GM23338 (cell line): ENCODE results near the gene GRAMD1B. TPM values are rescaled to one million over a fixed set of nuclear protein-coding genes. Genes with fewer than 3 reads are reported as not detected.

ENCODE experiments used
- ATAC-seq: fragments of 200-7000 bp; cut with Tn5 transposase; 3 replicates; pipeline ENCODE4 v1.9.1; 2020
- DNase-seq: peaks from one replicate; pipeline ENCODE4 v3.0.0-alpha.2; 2015; ENCODE audit warnings: low spot score
- H2AFZ ChIP-seq: fragments of 200-600 bp; sonication (generic); 2 replicates; pipeline ENCODE4 v1.8.0; 2016; ENCODE audit warnings: antibody characterized with exemption, mild to moderate bottlenecking, moderate library complexity
- H3F3A ChIP-seq: fragments of 200-600 bp; sonication (generic); replicated peaks from 2 replicates; pipeline ENCODE4 v1.8.0; 2017; ENCODE audit warnings: antibody characterized with exemption, mixed run types, low read depth
- H3K27ac ChIP-seq: fragments of 200-600 bp; sonication (generic); 2 replicates; pipeline ENCODE4 v1.6.1; 2016; ENCODE audit warnings: low read depth
- H3K27me3 ChIP-seq: fragments of 200-600 bp; sonication (generic); 2 replicates; pipeline ENCODE4 v1.8.0; 2016; ENCODE audit warnings: mild to moderate bottlenecking, mixed run types, moderate library complexity; ENCODE audit not compliant: insufficient read depth
- H3K36me3 ChIP-seq: fragments of 200-600 bp; sonication (generic); 2 replicates; pipeline ENCODE4 v1.8.0; 2016; ENCODE audit warnings: mild to moderate bottlenecking; ENCODE audit not compliant: insufficient read depth
- H3K4me1 ChIP-seq: fragments of 200-600 bp; sonication (generic); 2 replicates; pipeline ENCODE4 v1.8.0; 2016; ENCODE audit warnings: mild to moderate bottlenecking, moderate library complexity; ENCODE audit not compliant: insufficient read depth
- H3K4me2 ChIP-seq: fragments of 200-600 bp; sonication (generic); 2 replicates; pipeline ENCODE4 v1.7.1; 2017; ENCODE audit warnings: mixed run types
- H3K4me3 ChIP-seq: fragments of 200-600 bp; sonication (generic); 2 replicates; pipeline ENCODE4 v1.6.1; 2016; ENCODE audit warnings: mixed run types
- H3K79me2 ChIP-seq: fragments of 200-600 bp; sonication (generic); replicated peaks from 2 replicates; pipeline ENCODE4 v1.8.0; 2017; ENCODE audit warnings: mild to moderate bottlenecking; ENCODE audit not compliant: insufficient read depth
- H3K9me2 ChIP-seq: fragments of 200-600 bp; sonication (generic); 2 replicates; pipeline ENCODE4 v1.8.0; 2017; ENCODE audit not compliant: insufficient read depth
- H4K20me1 ChIP-seq: fragments of 200-600 bp; sonication (generic); replicated peaks from 2 replicates; pipeline ENCODE4 v1.8.0; 2017; ENCODE audit warnings: mild to moderate bottlenecking; ENCODE audit not compliant: insufficient read depth
- H3K27ac Mint-ChIP-seq: 2 replicates; pipeline ENCODE4 v1.8.0; 2020; ENCODE audit warnings: inconsistent platforms, mild to moderate bottlenecking, moderate library complexity, mixed read lengths
- H3K27me3 Mint-ChIP-seq: 3 replicates; pipeline ENCODE4 v1.8.0; 2022; ENCODE audit warnings: low read depth, mild to moderate bottlenecking, moderate library complexity, mixed read lengths, inconsistent platforms; ENCODE audit not compliant: insufficient read depth, poor library complexity
- H3K36me3 Mint-ChIP-seq: 3 replicates; pipeline ENCODE4 v1.8.0; 2021; ENCODE audit warnings: low read depth, mild to moderate bottlenecking, inconsistent platforms, moderate library complexity, mixed read lengths
- H3K4me1 Mint-ChIP-seq: 3 replicates; pipeline ENCODE4 v1.8.0; 2020; ENCODE audit warnings: mild to moderate bottlenecking, inconsistent platforms, mixed read lengths
- H3K4me3 Mint-ChIP-seq: 3 replicates; pipeline ENCODE4 v1.8.0; 2021; ENCODE audit warnings: moderate library complexity, mild to moderate bottlenecking, inconsistent platforms, mixed read lengths
- H3K9me3 Mint-ChIP-seq: 3 replicates; pipeline ENCODE4 v1.8.0; 2020; ENCODE audit warnings: moderate library complexity, mild to moderate bottlenecking, inconsistent platforms, mixed read lengths
- CREB1 ChIP-seq: fragments of 250-450 bp; sonication (Bioruptor Pico); IDR thresholded peaks from 2 replicates; pipeline ENCODE4 v1.5.0; 2020; ENCODE audit warnings: low read depth, mild to moderate bottlenecking, moderate library complexity
- EZH2phosphoT487 ChIP-seq: fragments of 200-600 bp; sonication (generic); IDR thresholded peaks from one replicate; pipeline ENCODE4 v1.8.1; 2018; ENCODE audit warnings: antibody characterized with exemption; ENCODE audit not compliant: unreplicated experiment
- JUNB ChIP-seq: IDR thresholded peaks from one replicate; pipeline ENCODE4 v1.6.1; 2016; ENCODE audit warnings: antibody characterized with exemption; ENCODE audit not compliant: unreplicated experiment
- POLR2AphosphoS5 ChIP-seq: IDR thresholded peaks from 2 replicates; pipeline ENCODE4 v1.6.1; 2016; ENCODE audit warnings: antibody characterized with exemption, low read depth
- STAT1 ChIP-seq: IDR thresholded peaks from one replicate; pipeline ENCODE4 v1.6.1; 2016; ENCODE audit warnings: antibody characterized with exemption; ENCODE audit not compliant: unreplicated experiment
- polyA plus RNA-seq: library from polyadenylated mRNA; unstranded; fragments of >200 nt; fragmentation: Nextera tagmentation; extraction: Ambion mirVana; gene quantifications from 2 replicates; pipeline ENCODE4 v1.2.1, GENCODE V29; 2016
- total RNA-seq: library from RNA; depleted of rRNA; stranded (reverse); fragments of >200 nt; shearing (Covaris generic); gene quantifications from 2 replicates; pipeline ENCODE4 v1.2.3, GENCODE V29; 2014
- TF ChIP-seq, protein P1 (sequence below): IDR thresholded peaks from 2 replicates; pipeline ENCODE4 v1.6.1; 2016; ENCODE audit warnings: antibody characterized with exemption
- TF ChIP-seq, protein P2 (sequence below), 2 experiments: fragments of 200-600 bp in 1 of 2; sonication (generic) in 1 of 2; conservative IDR thresholded peaks; 2 replicates each; pipeline versions ENCODE4 v1.5.1 to v1.6.1; 2016 to 2017; ENCODE audit warnings: antibody characterized with exemption in 2 of 2, low read depth in 2 of 2, mild to moderate bottlenecking in 2 of 2, moderate library complexity in 1 of 2

GRAMD1B gene
- total and polyA plus RNA-seq, 2 experiments from 2014 or later: 3.7 to 24.3 TPM

DNA sequence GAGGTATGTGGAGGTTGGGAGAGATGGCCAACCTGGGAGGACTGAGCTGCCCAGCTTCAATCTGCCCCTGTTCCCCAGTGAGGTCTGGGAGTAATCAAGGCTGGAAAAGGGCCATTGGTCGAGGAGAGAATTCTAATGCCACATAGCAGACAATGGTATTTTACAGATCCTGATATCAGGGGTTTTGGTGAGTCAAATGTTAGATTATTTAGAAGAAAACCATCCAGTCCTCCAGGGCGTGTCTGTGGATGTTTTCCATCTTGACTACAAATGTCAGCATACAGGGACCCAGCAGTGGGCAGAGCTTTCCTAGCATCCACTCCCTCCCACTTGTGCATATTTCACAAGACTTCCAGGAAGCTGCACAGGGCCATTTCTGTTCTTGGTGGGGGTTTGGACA lies 116.4 kb downstream of the GRAMD1B start:
- Histone ChIP-seq H2AFZ (no peak overlapping the region), H3F3A (no peaks in the 10 kb centered on the region), H3K9me2 (no peaks in the 10 kb centered on the region; the same call in 1 of the 2 replicates), H3K4me3 (no peak overlapping the region), H3K27me3 (no peaks in the 10 kb centered on the region), H4K20me1 (no peaks in the 10 kb centered on the region), H3K4me1 (peaks cover 3% of the 10 kb centered on the region), H3K79me2 (no peaks in the 10 kb centered on the region), H3K27ac (no peak overlapping the region), H3K4me2 (no peak overlapping the region), H3K36me3 (no peaks in the 10 kb centered on the region)
- Mint-ChIP-seq H3K4me3 (no peak overlapping the region), H3K36me3 (no peaks in the 10 kb centered on the region), H3K9me3 (no peaks in the 10 kb centered on the region), H3K27me3 (peaks cover 10% of the 10 kb centered on the region), H3K27ac (no peak overlapping the region), H3K4me1 (peaks cover 20% of the 10 kb centered on the region)
- TF ChIP-seq, protein P1, sequence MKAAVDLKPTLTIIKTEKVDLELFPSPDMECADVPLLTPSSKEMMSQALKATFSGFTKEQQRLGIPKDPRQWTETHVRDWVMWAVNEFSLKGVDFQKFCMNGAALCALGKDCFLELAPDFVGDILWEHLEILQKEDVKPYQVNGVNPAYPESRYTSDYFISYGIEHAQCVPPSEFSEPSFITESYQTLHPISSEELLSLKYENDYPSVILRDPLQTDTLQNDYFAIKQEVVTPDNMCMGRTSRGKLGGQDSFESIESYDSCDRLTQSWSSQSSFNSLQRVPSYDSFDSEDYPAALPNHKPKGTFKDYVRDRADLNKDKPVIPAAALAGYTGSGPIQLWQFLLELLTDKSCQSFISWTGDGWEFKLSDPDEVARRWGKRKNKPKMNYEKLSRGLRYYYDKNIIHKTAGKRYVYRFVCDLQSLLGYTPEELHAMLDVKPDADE: no peak
- TF ChIP-seq, protein P2, sequence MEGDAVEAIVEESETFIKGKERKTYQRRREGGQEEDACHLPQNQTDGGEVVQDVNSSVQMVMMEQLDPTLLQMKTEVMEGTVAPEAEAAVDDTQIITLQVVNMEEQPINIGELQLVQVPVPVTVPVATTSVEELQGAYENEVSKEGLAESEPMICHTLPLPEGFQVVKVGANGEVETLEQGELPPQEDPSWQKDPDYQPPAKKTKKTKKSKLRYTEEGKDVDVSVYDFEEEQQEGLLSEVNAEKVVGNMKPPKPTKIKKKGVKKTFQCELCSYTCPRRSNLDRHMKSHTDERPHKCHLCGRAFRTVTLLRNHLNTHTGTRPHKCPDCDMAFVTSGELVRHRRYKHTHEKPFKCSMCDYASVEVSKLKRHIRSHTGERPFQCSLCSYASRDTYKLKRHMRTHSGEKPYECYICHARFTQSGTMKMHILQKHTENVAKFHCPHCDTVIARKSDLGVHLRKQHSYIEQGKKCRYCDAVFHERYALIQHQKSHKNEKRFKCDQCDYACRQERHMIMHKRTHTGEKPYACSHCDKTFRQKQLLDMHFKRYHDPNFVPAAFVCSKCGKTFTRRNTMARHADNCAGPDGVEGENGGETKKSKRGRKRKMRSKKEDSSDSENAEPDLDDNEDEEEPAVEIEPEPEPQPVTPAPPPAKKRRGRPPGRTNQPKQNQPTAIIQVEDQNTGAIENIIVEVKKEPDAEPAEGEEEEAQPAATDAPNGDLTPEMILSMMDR (conservative IDR thresholded peaks at IDR 0.05; ENCODE audit: low read depth in 2 of 2): no peak
- TF ChIP-seq EZH2phosphoT487: no peak
- no peak for TF ChIP-seq JUNB
- DNase-seq (no peak), ATAC-seq (no peak)

DNA sequence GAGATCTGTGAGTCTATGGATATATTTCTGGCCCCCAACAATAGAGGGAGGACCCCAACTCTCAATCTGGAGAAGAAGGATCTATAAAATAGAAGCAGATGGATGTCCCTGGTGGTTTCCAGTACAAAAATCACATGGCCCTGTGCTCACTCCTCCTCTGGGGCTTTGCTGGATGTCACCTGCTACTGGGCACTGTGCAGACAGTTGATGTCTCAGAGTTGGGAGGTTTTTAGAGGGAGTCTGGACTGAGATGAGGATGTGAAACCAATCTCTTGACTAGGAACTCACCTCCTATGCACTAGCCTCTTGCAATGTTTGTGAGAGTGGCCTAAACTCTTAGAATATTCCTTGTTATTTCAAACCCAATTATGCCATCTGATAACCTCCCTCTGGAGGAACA lies 117.1 kb downstream of the GRAMD1B start:
- peaks cover 3% of the 10 kb centered on the region for H3K4me1 ChIP-seq
- Mint-ChIP-seq H3K27me3 (peaks cover 10% of the 10 kb centered on the region), H3K36me3 (no peaks in the 10 kb centered on the region), H3K4me3 (no peak overlapping the region), H3K9me3 (no peaks in the 10 kb centered on the region), H3K4me1 (peaks cover 20% of the 10 kb centered on the region), H3K27ac (no peak overlapping the region)
- H3K27me3 ChIP-seq: no peaks in the 10 kb centered on the region
- no peak overlapping the region for H2AFZ ChIP-seq
- no peak overlapping the region for H3K4me3 ChIP-seq
- ATAC-seq (no peak), DNase-seq (no peak)
- no peaks in the 10 kb centered on the region for H4K20me1 ChIP-seq
- no peaks in the 10 kb centered on the region for H3K79me2 ChIP-seq
- no peaks in the 10 kb centered on the region for H3K36me3 ChIP-seq
- H3F3A ChIP-seq: no peaks in the 10 kb centered on the region
- TF ChIP-seq, protein P2 (conservative IDR thresholded peaks at IDR 0.05; ENCODE audit: low read depth in 2 of 2): no peak
- TF ChIP-seq CREB1 (CRISPR knock-in tag) (no peak), POLR2AphosphoS5 (no peak), STAT1 (no peak)
- H3K27ac ChIP-seq: no peak overlapping the region
- no peaks in the 10 kb centered on the region; the same call in 1 of the 2 replicates for H3K9me2 ChIP-seq
- no peak overlapping the region for H3K4me2 ChIP-seq
